ENCODE results near the gene GABBR2. TPM values are rescaled to one million over a fixed set of nuclear protein-coding genes. Genes with fewer than 3 reads are reported as not detected.
A peak's percentile ranks its signal among the peaks of the same experiment; 100 is the strongest.

The GABBR2 gene
- total RNA-seq, 2 experiments from 2014 or later, result not detected

- no peak overlapping the region for H3K4me3 Mint-ChIP-seq
- peaks cover 44% of the 10 kb centered on the region for H3K27me3 Mint-ChIP-seq
- no peaks in the 10 kb centered on the region for H3K9me3 Mint-ChIP-seq (ENCODE audit: low read depth)
- ATAC-seq (no peak), DNase-seq (no peak)
- CTCF ChIA-PET, result no interaction called here
- no peaks in the 10 kb centered on the region for H3K36me3 Mint-ChIP-seq
- no peak overlapping the region for H3K27ac Mint-ChIP-seq
- H3K4me1 Mint-ChIP-seq, result no peaks in the 10 kb centered on the region
Observed at GRCh38 chr9:98554752-98555151, 154.0 kb downstream of the GABBR2 start.

GRCh38 chr9:98552331-98552730 is 156.4 kb downstream of the GABBR2 start:
- Mint-ChIP-seq H3K4me3 (no peak overlapping the region), H3K27me3 (peaks cover 45% of the 10 kb centered on the region), H3K4me1 (no peaks in the 10 kb centered on the region), H3K9me3 (ENCODE audit: low read depth) (no peaks in the 10 kb centered on the region), H3K36me3 (no peaks in the 10 kb centered on the region), H3K27ac (no peak overlapping the region)
- DNase-seq (no peak), ATAC-seq (no peak)
- CTCF ChIA-PET, result interaction anchor here (0.5 kb wide), 1 partner anchor 34 kb away, joined by 3 read pairs; no protein-coding TSS in a partner anchor

- no peaks in the 10 kb centered on the region for H3K9me3 Mint-ChIP-seq (ENCODE audit: low read depth)
- H3K4me3 Mint-ChIP-seq, result no peak overlapping the region
- no peak for DNase-seq
- H3K4me1 Mint-ChIP-seq, result no peaks in the 10 kb centered on the region
- no peak for ATAC-seq
- no peak overlapping the region for H3K27ac Mint-ChIP-seq
- no peaks in the 10 kb centered on the region for H3K36me3 Mint-ChIP-seq
- H3K27me3 Mint-ChIP-seq, result peaks cover 43% of the 10 kb centered on the region
- CTCF ChIA-PET, result no interaction called here
Observed at GRCh38 chr9:98551511-98552286, 157.0 kb downstream of the GABBR2 start.

- no peak overlapping the region for H3K4me3 Mint-ChIP-seq
- no peak overlapping the region for H3K27ac Mint-ChIP-seq
- H3K9me3 Mint-ChIP-seq (ENCODE audit: low read depth), result no peaks in the 10 kb centered on the region
- no peaks in the 10 kb centered on the region for H3K4me1 Mint-ChIP-seq
- DNase-seq (no peak), ATAC-seq (no peak)
- CTCF ChIA-PET, result no interaction called here
- no peaks in the 10 kb centered on the region for H3K36me3 Mint-ChIP-seq
- peaks cover 51% of the 10 kb centered on the region for H3K27me3 Mint-ChIP-seq
Observed at GRCh38 chr9:98550206-98550820, 158.4 kb downstream of the GABBR2 start.

- Mint-ChIP-seq H3K4me1 (no peaks in the 10 kb centered on the region), H3K27me3 (peaks cover 54% of the 10 kb centered on the region), H3K4me3 (no peak overlapping the region), H3K27ac (no peak overlapping the region), H3K36me3 (no peaks in the 10 kb centered on the region), H3K9me3 (ENCODE audit: low read depth) (no peaks in the 10 kb centered on the region)
- ATAC-seq (no peak), DNase-seq (no peak)
- CTCF ChIA-PET, result no interaction called here
Observed at GRCh38 chr9:98549401-98549800, 159.3 kb downstream of the GABBR2 start.

GRCh38 chr9:98547606-98548005 is 161.1 kb downstream of the GABBR2 start:
- ATAC-seq, result no peak

GRCh38 chr9:98545021-98545420 is 163.7 kb downstream of the GABBR2 start:
- DNase-seq, result no peak
- ATAC-seq, result no peak
- Mint-ChIP-seq H3K9me3 (ENCODE audit: low read depth) (no peaks in the 10 kb centered on the region), H3K27ac (no peak overlapping the region), H3K4me1 (peaks cover 3% of the 10 kb centered on the region), H3K27me3 (peaks cover 53% of the 10 kb centered on the region), H3K4me3 (no peak overlapping the region), H3K36me3 (no peaks in the 10 kb centered on the region)
- CTCF ChIA-PET, result no interaction called here

More at GRCh38 chr9:98547606-98548005, 161.1 kb downstream of the GABBR2 start:
- CTCF ChIA-PET, result no interaction called here
- H3K4me1 Mint-ChIP-seq, result peaks cover 3% of the 10 kb centered on the region
- no peaks in the 10 kb centered on the region for H3K36me3 Mint-ChIP-seq
- peaks cover 55% of the 10 kb centered on the region for H3K27me3 Mint-ChIP-seq
- no peaks in the 10 kb centered on the region for H3K9me3 Mint-ChIP-seq (ENCODE audit: low read depth)
- no peak overlapping the region for H3K27ac Mint-ChIP-seq
- H3K4me3 Mint-ChIP-seq, result no peak overlapping the region
- no peak for DNase-seq

GRCh38 chr9:98541684-98542230 is 167.0 kb downstream of the GABBR2 start:
- Mint-ChIP-seq H3K9me3 (ENCODE audit: low read depth) (no peaks in the 10 kb centered on the region), H3K27ac (no peak overlapping the region), H3K4me1 (peaks cover 3% of the 10 kb centered on the region), H3K27me3 (peaks cover 40% of the 10 kb centered on the region), H3K4me3 (no peak overlapping the region), H3K36me3 (no peaks in the 10 kb centered on the region)
- DNase-seq (no peak), ATAC-seq (no peak)
- CTCF ChIA-PET, result no interaction called here

GRCh38 chr9:98540476-98540875 is 168.3 kb downstream of the GABBR2 start:
- no peaks in the 10 kb centered on the region for H3K36me3 Mint-ChIP-seq
- H3K27me3 Mint-ChIP-seq, result peaks cover 30% of the 10 kb centered on the region
- DNase-seq (no peak), ATAC-seq (no peak)
- no peak overlapping the region for H3K27ac Mint-ChIP-seq
- H3K9me3 Mint-ChIP-seq (ENCODE audit: low read depth), result no peaks in the 10 kb centered on the region
- CTCF ChIA-PET, result no interaction called here
- H3K4me3 Mint-ChIP-seq, result no peak overlapping the region
- peaks cover 3% of the 10 kb centered on the region for H3K4me1 Mint-ChIP-seq

GRCh38 chr9:98539954-98540353 is 168.8 kb downstream of the GABBR2 start:
- ATAC-seq (no peak), DNase-seq (no peak)
- Mint-ChIP-seq H3K4me1 (peaks cover 3% of the 10 kb centered on the region), H3K27ac (no peak overlapping the region), H3K9me3 (ENCODE audit: low read depth) (no peaks in the 10 kb centered on the region), H3K4me3 (no peak overlapping the region), H3K27me3 (peaks cover 27% of the 10 kb centered on the region), H3K36me3 (no peaks in the 10 kb centered on the region)
- CTCF ChIA-PET, result no interaction called here

- Mint-ChIP-seq H3K4me3 (no peak overlapping the region), H3K27me3 (peaks cover 19% of the 10 kb centered on the region), H3K36me3 (no peaks in the 10 kb centered on the region), H3K9me3 (ENCODE audit: low read depth) (no peaks in the 10 kb centered on the region), H3K4me1 (peaks cover 3% of the 10 kb centered on the region), H3K27ac (no peak overlapping the region)
- DNase-seq (no peak), ATAC-seq (no peak)
- CTCF ChIA-PET, result interaction anchor here (0.8 kb wide), 1 partner anchor 237 kb away, joined by 4 read pairs; no protein-coding TSS in a partner anchor
Observed at GRCh38 chr9:98538626-98539031, 170.1 kb downstream of the GABBR2 start.

- ATAC-seq (no peak), DNase-seq (no peak)
- Mint-ChIP-seq H3K36me3 (no peaks in the 10 kb centered on the region), H3K27ac (no peak overlapping the region), H3K4me1 (peaks cover 3% of the 10 kb centered on the region), H3K9me3 (ENCODE audit: low read depth) (no peaks in the 10 kb centered on the region), H3K27me3 (peaks cover 21% of the 10 kb centered on the region), H3K4me3 (no peak overlapping the region)
- CTCF ChIA-PET, result interaction anchor here (0.8 to 1.1 kb wide), 2 partner anchors 112 to 238 kb away, joined by 4 read pairs; no protein-coding TSS in a partner anchor
Observed at GRCh38 chr9:98538203-98538602, 170.5 kb downstream of the GABBR2 start.

- ATAC-seq, result peak; percentile 39
- Mint-ChIP-seq H3K36me3 (no peaks in the 10 kb centered on the region), H3K27ac (no peak overlapping the region), H3K4me3 (no peak overlapping the region), H3K9me3 (ENCODE audit: low read depth) (no peaks in the 10 kb centered on the region), H3K27me3 (peaks cover 20% of the 10 kb centered on the region), H3K4me1 (no peaks in the 10 kb centered on the region)
- CTCF ChIA-PET, result interaction anchor here (0.6 to 1.9 kb wide), 6 partner anchors 9 to 243 kb away, joined by 3 to 20 read pairs (median 4); no protein-coding TSS in a partner anchor
- peak; percentile 55 for DNase-seq
Observed at GRCh38 chr9:98536542-98537173, 172.1 kb downstream of the GABBR2 start.
